HL-60/S4 (cell line): ENCODE data around the gene DCAF15.
"Not testable (repeated sequence)": the region's sequence is repeated elsewhere in the genome, so short reads cannot be mapped to it uniquely, and the experiment has no call there.

Source experiments
- in situ Hi-C: fragments of 300-500 bp; cut with MboI; formaldehyde crosslinking; loops from 2 replicates; pipeline ENCODE4 v1.14.3; 2022; ENCODE audit warnings: low sequenced_read_pairs

Gene DCAF15

GRCh38 chr19:13952154-13952930 is at the start of gene DCAF15:
Gene DCAF15, plus strand, starts transcription at chr19:13952509. Its CDS starts 4 bp downstream, at chr19:13952513.
- in situ Hi-C loops = no loop called here

- in situ Hi-C loops = no loop called here
Observed at GRCh38 chr19:13902993-13903555, 49.2 kb upstream of the DCAF15 start.

DNA sequence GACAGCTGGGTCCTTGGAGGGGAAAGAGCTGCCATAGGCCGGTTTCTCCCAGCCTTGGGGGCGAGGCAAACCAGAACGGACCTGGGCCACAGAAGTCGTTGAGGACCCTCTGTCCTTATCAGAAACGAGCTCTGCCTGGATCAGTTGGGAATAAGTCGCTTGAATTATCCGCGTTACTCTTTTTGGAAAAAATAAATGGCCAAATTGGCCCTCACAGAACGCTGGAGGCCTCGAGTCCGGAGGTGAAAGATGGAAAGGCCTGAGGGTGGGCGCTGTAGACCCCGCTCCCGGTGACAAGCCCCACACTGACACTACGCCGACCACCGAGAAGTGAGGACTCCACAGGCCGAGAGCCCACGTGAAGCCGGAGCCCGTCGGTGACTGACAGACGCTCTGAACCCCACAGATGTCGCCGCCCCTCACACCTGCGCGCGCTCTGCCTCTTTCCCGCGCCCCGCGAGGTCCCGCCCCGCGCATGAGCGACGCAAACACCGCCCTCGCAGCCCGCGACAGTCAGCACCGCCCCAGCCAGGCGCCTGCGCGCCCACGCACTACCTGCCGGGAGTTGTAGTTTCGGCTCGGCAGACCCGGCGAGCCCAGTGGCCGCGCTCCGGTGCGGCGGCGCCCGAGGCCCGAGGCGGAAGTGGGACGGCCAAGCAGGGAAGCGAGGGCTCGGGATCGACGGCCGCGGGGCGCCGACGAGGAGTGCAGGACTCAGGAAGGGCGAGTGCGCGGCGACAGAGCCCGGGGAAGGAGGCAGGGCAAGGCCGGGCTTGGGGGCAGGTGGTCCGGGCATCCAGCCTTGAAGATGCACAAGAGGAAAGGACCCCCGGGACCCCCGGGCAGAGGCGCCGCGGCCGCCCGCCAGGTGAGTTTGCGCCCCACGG is 46.4 kb upstream of the DCAF15 start, which contains the start of the genes BRME1 and CC2D1A:
Gene BRME1 (minus strand): TSS at position 484 of the 887 bp plus-strand sequence. CDS start 1,225 bp downstream, outside the sequence.
Gene CC2D1A (plus strand): TSS at position 568 of the 887 bp plus-strand sequence. CDS start 241 bp downstream, at position 809.
- in situ Hi-C loops = no loop called here

DNA sequence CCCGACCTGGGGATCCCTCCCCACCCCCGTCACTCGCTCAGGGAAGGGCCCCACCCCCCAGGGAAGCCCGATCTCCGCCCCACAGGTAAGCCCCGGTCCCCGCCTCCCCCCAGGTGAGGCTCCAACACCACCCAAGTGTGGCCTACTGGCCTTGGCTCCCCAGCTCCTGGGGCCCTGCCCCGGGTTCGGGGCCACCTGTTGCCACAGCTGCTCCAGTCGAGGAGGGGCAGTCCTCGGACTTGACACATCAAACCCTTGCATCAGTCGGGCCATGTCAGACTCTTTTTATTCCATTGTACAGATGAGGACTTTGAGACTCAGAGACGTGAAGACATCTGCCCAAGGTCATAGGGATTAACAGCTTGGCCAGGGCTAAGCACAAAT is 45.8 kb upstream of the DCAF15 start:
- in situ Hi-C loops = no loop called here

GRCh38 chr19:13906910-13907309 is 45.4 kb upstream of the DCAF15 start:
- in situ Hi-C loops = no loop called here

GRCh38 chr19:13908674-13909073 is 43.6 kb upstream of the DCAF15 start:
- in situ Hi-C loops = no loop called here

- in situ Hi-C loops = no loop called here
Observed at GRCh38 chr19:13909430-13909829, 42.9 kb upstream of the DCAF15 start.

DNA sequence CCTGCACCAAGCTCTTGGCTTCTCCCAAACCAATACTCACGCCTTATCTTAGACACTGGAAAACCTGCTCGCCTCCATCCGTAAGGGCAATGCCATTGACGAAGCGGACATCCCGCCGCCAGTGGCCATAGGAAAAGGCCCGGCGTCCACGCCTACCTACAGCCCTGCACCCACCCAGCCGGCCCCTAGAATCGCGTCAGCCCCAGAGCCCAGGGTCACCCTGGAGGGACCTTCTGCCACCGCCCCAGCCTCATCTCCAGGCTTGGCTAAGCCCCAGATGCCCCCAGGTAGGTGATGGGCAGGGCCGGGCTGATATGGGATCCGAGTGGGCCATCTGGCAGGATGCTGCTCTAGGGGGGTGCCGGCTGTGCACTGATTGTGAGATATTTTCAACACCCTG is 39.0 kb upstream of the DCAF15 start:
- in situ Hi-C loops = no loop called here

GRCh38 chr19:13914777-13915176 is 37.5 kb upstream of the DCAF15 start:
- in situ Hi-C loops = no loop called here

- in situ Hi-C loops = no loop called here
Observed at GRCh38 chr19:13917888-13918406, 34.4 kb upstream of the DCAF15 start.

- in situ Hi-C loops = no loop called here
Observed at GRCh38 chr19:13918726-13919411, 33.4 kb upstream of the DCAF15 start.

DNA sequence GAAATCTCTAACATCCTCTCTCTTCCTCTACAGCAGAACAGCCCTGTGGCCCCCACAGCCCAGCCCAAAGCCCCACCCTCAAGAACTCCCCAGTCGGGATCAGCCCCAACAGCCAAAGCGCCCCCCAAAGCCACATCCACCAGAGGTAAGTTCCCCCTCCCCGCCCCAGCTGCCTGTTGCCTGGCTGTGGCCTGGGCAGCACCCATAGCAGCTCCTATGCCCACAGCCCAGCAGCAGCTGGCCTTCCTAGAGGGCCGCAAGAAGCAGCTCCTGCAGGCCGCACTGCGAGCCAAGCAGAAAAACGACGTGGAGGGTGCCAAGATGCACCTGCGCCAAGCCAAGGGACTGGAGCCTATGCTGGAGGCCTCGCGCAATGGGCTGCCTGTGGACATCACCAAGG is 31.8 kb upstream of the DCAF15 start:
- in situ Hi-C loops = no loop called here

DNA sequence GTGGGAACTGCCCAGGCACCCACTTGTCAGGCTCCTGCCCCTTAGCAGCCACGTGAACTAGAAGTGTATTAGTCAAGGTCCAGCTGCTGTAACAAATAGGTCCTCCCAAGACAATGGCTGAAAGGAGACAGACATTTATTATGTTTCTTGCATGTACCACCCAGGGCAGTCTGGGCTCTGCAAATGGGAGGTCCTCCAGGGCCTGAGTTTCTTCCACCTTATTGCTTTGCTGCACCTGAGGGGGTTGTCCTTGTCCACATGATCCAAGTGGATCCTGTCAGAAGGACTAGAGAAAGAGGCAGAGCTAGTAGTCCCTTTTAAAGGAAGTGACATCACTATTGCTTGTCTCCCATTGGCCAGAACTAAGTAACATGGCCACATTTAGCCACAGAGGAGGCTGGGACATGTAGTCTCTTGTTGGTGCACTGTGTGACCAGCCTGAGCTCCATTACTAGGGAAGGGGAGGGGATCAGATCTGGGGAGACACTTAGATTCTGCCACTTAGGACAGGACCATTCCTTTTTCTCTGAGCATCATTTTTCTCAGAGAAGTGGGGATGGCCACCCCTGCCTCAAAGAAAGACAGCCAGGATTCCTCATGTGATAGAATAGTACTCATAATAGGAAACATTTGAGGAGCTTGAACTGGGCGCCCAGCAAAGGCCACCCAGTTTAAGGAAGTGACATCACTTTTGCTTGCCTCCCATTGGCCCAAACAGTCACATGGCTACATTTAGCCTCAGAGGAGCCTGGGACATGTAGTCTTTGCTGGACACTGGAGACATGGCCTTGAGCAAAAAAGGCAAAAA is 31.2 kb upstream of the DCAF15 start:
- in situ Hi-C loops = no loop called here

DNA sequence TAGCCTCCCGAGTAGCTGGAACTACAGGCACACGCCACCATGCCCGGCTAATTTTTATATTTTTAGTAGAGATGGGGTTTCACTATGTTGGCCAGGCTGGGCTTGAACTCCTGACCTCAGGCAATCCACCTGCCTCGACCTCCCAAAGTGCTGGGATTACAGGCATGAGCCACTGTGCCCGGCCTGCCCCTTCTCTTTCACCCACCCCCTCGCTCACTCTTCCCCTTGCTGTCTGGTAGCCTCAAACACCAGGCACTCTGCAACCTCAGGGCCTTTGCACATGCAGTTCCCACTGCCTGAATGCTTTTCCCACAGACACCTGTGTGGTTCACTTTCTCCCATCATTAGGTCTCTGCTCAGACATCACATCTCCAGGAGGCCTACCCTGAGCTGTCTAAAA is 30.2 kb upstream of the DCAF15 start:
- in situ Hi-C loops = not testable (repeated sequence)

DNA sequence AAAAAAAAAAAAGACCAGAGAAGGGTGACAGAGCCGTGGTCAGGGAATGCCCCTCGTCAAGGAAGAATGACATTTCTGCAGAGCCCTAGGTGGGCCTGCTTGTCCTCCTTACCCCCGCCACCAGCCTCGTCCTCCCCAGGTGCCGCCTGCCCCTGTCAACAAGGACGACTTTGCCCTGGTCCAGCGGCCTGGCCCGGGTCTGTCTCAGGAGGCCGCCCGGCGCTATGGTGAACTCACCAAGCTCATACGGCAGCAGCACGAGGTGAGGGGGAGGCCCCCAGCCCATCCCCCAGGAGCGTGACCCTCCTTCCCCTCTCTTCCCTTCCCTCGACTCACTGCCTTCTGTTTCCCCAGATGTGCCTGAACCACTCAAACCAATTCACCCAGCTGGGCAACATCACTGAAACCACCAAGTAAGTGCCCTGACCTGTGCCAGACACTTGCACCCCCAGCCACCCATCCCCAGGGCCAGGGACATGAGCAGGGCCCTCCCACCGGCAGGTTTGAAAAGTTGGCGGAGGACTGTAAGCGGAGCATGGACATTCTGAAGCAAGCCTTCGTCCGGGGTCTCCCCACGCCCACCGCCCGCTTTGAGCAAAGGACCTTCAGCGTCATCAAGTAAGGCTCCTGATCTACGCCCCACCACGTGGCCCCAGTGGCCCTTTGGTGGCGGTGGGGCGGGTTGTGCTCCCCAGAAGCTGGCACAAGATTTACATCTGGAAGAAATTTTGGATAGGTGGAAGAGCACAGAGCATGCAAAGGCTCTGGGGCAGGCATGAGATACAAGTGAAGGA is 28.9 kb upstream of the DCAF15 start:
- in situ Hi-C loops = no loop called here

GRCh38 chr19:13926010-13926409 is 26.3 kb upstream of the DCAF15 start:
- in situ Hi-C loops = no loop called here

DNA sequence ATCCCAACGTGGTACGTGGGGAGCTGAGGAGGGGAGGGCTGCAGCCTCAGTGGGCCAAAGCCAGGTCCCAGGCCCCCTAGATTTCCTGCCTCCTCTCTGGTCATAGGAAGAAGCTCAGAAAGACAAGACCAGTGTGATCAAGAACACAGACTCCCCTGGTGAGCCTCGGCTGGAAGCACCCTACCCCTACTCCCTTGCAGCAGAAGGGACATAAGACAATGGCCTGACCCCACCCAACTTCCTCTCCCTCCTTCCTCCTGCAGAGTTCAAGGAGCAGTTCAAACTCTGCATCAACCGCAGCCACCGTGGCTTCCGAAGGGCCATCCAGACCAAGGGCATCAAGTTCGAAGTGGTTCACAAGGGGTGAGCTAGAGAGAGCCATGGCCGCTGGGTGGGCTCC is 25.6 kb upstream of the DCAF15 start:
- in situ Hi-C loops = no loop called here

- in situ Hi-C loops = no loop called here
Observed at GRCh38 chr19:13929340-13929739, 23.0 kb upstream of the DCAF15 start.

DNA sequence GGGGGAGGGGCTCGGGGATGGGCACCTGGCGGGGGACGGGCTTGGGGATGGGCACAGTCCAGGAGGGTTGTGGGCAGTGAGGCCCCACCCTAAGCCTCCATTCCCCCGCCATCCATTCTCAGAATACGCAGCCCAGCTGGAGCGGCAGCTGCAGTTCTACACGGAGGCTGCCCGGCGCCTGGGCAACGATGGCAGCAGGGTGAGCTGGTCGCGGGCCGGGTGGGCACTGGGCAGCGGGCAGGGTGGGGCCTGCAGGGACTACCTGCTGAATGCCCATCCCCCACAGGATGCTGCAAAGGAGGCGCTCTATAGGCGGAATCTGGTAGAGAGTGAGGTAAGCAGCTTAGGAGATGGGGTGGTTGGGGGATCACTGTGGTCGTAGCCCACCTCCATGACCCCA is 22.4 kb upstream of the DCAF15 start:
- in situ Hi-C loops = no loop called here
